Neural cell (in vitro differentiated cells): ENCODE measurements around the gene MBD2. TPM values are rescaled to one million over a fixed set of nuclear protein-coding genes. Genes with fewer than 3 reads are reported as not detected.

ENCODE experiments used
- H2AFZ ChIP-seq: fragments of 200-600, 300-800 bp; sonication (generic), shearing (Covaris generic); 2 replicates; pipeline ENCODE4 v1.6.0; 2014; ENCODE audit warnings: low read depth, mild to moderate bottlenecking, antibody characterized with exemption, low read length, moderate library complexity
- H3F3A ChIP-seq: fragments of 200-600 bp; shearing (Covaris generic); 2 replicates; pipeline ENCODE4 v1.6.1; 2016; ENCODE audit warnings: mild to moderate bottlenecking, moderate library complexity, mixed read lengths, antibody characterized with exemption, low read length; ENCODE audit not compliant: insufficient read depth, poor library complexity, severe bottlenecking
- H3K27ac ChIP-seq: fragments of 200-600, 300-800 bp; sonication (generic), shearing (Covaris generic); 2 replicates; pipeline ENCODE4 v1.5.1; 2014; ENCODE audit warnings: mild to moderate bottlenecking, low read length, moderate library complexity
- H3K27me3 ChIP-seq: fragments of 300-800, 200-600 bp; sonication (generic), shearing (Covaris generic); 2 replicates; pipeline ENCODE4 v1.6.0; 2014; ENCODE audit warnings: mild to moderate bottlenecking, low read depth, low read length, moderate library complexity; ENCODE audit not compliant: insufficient read depth
- H3K36me3 ChIP-seq: fragments of 300-800, 200-600 bp; sonication (generic), shearing (Covaris generic); 2 replicates; pipeline ENCODE4 v1.5.1; 2014; ENCODE audit warnings: mild to moderate bottlenecking, antibody characterized with exemption, low read length, moderate library complexity; ENCODE audit not compliant: insufficient read depth
- H3K4me2 ChIP-seq: fragments of 300-800, 200-600 bp; sonication (generic), shearing (Covaris generic); 2 replicates; pipeline ENCODE4 v1.6.0; 2014; ENCODE audit warnings: mild to moderate bottlenecking, low read length
- H3K4me3 ChIP-seq: fragments of 300-800, 200-600 bp; sonication (generic), shearing (Covaris generic); 2 replicates; pipeline ENCODE4 v1.5.1; 2014; ENCODE audit warnings: mild to moderate bottlenecking, low read length, moderate library complexity
- H3K79me2 ChIP-seq: fragments of 200-600 bp; shearing (Covaris generic); replicated peaks from 2 replicates; pipeline ENCODE4 v1.6.0; 2014; ENCODE audit warnings: mild to moderate bottlenecking, low read length, moderate library complexity; ENCODE audit not compliant: insufficient read depth
- H3K9ac ChIP-seq: fragments of 300-800, 200-600 bp; sonication (generic), shearing (Covaris generic); 2 replicates; pipeline ENCODE4 v1.6.1; 2016; ENCODE audit warnings: mild to moderate bottlenecking, low read length, mixed read lengths
- H3K9me2 ChIP-seq: fragments of 200-600 bp; shearing (Covaris generic); 2 replicates; pipeline ENCODE4 v1.6.1; 2016; ENCODE audit warnings: mild to moderate bottlenecking, low read length, mixed read lengths; ENCODE audit not compliant: insufficient read depth
- H3K9me3 ChIP-seq: fragments of 200-600, 300-800 bp; sonication (generic), shearing (Covaris generic); 2 replicates; pipeline ENCODE4 v1.6.1; 2016; ENCODE audit warnings: mild to moderate bottlenecking, mixed run types, low read length, moderate library complexity, mixed read lengths
- H4K20me1 ChIP-seq: fragments of 200-600 bp; shearing (Covaris generic); 2 replicates; pipeline ENCODE4 v1.6.1; 2016; ENCODE audit warnings: mild to moderate bottlenecking, mixed run types; ENCODE audit not compliant: insufficient read depth
- EP300 ChIP-seq: fragments of 450-650 bp; conservative IDR thresholded peaks from 2 replicates; pipeline ENCODE4 v1.6.1; 2014; ENCODE audit warnings: antibody characterized with exemption, mild to moderate bottlenecking, moderate library complexity; ENCODE audit not compliant: poor library complexity, severe bottlenecking
- EZH2 ChIP-seq: fragments of 200-600, 300-800 bp; shearing (Covaris generic), sonication (generic); IDR thresholded peaks from 2 replicates; pipeline ENCODE4 v1.6.1; 2014; ENCODE audit warnings: antibody characterized with exemption, low read length, borderline replicate concordance, mild to moderate bottlenecking; ENCODE audit not compliant: insufficient read depth, poor library complexity, severe bottlenecking
- POLR2AphosphoS5 ChIP-seq: IDR thresholded peaks from 2 replicates; pipeline ENCODE4 v1.6.1; 2012
- RAD21 ChIP-seq: fragments of 450-650 bp; conservative IDR thresholded peaks from 2 replicates; pipeline ENCODE4 v1.6.1; 2014; ENCODE audit warnings: antibody characterized with exemption, mild to moderate bottlenecking, moderate library complexity
- SMC3 ChIP-seq: fragments of 450-650 bp; conservative IDR thresholded peaks from 2 replicates; pipeline ENCODE4 v1.6.1; 2014; ENCODE audit warnings: antibody characterized with exemption, mild to moderate bottlenecking, moderate library complexity; ENCODE audit not compliant: poor library complexity
- TAF1 ChIP-seq: IDR thresholded peaks from 2 replicates; pipeline ENCODE4 v1.6.1; 2012; ENCODE audit warnings: low read depth
- polyA plus RNA-seq: library from polyadenylated mRNA; depleted of rRNA; stranded (reverse); fragments of >200 nt; gene quantifications from 2 replicates; pipeline ENCODE4 v1.2.3, GENCODE V29; 2014
- TF ChIP-seq, protein P1 (sequence below): IDR thresholded peaks from 2 replicates; pipeline ENCODE4 v1.6.1; 2012; ENCODE audit warnings: borderline replicate concordance
- TF ChIP-seq, protein P2 (sequence below): fragments of 450-650 bp; IDR thresholded peaks from 2 replicates; pipeline ENCODE4 v1.5.1; 2014; ENCODE audit warnings: antibody characterized with exemption, mild to moderate bottlenecking, moderate library complexity; ENCODE audit not compliant: poor library complexity, severe bottlenecking

Gene MBD2
- polyA plus RNA-seq, 1 donor from 2014 or later = 16.4 TPM

DNA sequence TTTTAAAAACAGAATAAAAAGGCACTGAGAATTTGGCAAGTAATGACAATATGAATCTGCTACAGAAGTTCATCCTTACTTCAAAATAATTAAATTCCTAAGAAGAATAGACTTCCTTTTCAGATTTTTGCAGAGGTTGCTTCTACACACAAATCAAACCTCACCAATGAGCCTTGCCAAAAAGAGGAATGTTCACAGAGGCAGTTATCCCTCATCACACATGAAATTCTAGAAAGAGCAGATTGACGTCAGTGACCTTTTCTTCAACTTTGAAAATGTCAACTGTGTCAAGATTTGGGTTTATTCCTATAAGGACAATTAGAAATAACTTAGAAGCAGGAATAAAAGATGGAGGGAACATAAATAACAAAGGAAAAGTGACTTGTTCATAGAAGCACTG lies 64.6 kb downstream of the MBD2 start:
- Histone ChIP-seq H3K9me3 (no peaks in the 10 kb centered on the region), H2AFZ (no peak overlapping the region), H3F3A (no peaks in the 10 kb centered on the region), H3K27me3 (no peaks in the 10 kb centered on the region), H3K79me2 (no peaks in the 10 kb centered on the region), H4K20me1 (no peaks in the 10 kb centered on the region), H3K4me3 (no peak overlapping the region), H3K9me2 (no peaks in the 10 kb centered on the region), H3K36me3 (peaks cover 7% of the 10 kb centered on the region), H3K9ac (no peak overlapping the region), H3K27ac (no peak overlapping the region), H3K4me2 (no peak overlapping the region)
- no peak for TF ChIP-seq TAF1
- TF ChIP-seq, protein P1, sequence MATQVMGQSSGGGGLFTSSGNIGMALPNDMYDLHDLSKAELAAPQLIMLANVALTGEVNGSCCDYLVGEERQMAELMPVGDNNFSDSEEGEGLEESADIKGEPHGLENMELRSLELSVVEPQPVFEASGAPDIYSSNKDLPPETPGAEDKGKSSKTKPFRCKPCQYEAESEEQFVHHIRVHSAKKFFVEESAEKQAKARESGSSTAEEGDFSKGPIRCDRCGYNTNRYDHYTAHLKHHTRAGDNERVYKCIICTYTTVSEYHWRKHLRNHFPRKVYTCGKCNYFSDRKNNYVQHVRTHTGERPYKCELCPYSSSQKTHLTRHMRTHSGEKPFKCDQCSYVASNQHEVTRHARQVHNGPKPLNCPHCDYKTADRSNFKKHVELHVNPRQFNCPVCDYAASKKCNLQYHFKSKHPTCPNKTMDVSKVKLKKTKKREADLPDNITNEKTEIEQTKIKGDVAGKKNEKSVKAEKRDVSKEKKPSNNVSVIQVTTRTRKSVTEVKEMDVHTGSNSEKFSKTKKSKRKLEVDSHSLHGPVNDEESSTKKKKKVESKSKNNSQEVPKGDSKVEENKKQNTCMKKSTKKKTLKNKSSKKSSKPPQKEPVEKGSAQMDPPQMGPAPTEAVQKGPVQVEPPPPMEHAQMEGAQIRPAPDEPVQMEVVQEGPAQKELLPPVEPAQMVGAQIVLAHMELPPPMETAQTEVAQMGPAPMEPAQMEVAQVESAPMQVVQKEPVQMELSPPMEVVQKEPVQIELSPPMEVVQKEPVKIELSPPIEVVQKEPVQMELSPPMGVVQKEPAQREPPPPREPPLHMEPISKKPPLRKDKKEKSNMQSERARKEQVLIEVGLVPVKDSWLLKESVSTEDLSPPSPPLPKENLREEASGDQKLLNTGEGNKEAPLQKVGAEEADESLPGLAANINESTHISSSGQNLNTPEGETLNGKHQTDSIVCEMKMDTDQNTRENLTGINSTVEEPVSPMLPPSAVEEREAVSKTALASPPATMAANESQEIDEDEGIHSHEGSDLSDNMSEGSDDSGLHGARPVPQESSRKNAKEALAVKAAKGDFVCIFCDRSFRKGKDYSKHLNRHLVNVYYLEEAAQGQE = no peak
- TF ChIP-seq EP300 = no peak
- TF ChIP-seq EZH2 = no peak
- TF ChIP-seq POLR2AphosphoS5 = no peak

DNA sequence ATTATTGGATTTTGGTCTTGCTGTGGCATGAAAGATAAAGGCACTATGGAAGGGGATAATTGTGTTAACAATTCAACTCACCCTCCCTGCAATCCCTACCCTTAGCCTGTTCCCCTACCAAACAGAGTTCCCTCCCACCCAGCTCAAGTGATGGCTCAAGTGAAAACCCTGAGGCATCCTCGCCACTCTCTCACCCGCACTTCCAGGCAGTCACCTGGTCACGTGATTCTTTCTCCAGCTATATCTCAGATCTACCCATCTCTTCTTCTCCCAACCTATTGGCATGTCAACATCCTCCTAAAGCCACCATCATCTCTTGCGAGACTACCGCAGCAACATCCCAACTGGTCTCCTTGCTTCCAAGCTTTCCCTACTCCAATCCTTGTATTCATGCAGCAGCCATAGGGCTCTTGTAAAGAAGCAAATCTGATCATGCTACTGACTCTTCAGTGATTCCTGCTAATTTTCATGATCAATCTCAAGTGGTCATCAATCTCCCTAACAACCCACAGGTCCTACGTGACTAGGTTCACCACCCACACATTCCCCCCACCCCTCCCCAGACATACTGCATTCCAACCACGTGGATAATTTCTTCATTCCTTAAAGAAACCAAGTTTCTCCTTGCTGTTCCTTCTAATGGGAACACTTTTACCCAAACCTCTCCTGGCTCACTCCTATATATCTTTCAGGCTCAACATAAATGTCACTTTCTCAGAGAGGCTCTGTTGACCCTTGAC lies 66.7 kb downstream of the MBD2 start:
- no peaks in the 10 kb centered on the region for H4K20me1 ChIP-seq
- H3K4me3 ChIP-seq = no peak overlapping the region
- no peak overlapping the region for H3K4me2 ChIP-seq
- no peaks in the 10 kb centered on the region for H3F3A ChIP-seq
- H3K36me3 ChIP-seq = peaks cover 11% of the 10 kb centered on the region
- H3K9ac ChIP-seq = no peak overlapping the region
- H3K9me2 ChIP-seq = no peaks in the 10 kb centered on the region
- H3K27ac ChIP-seq = no peak overlapping the region
- no peaks in the 10 kb centered on the region for H3K27me3 ChIP-seq
- TF ChIP-seq, protein P2, sequence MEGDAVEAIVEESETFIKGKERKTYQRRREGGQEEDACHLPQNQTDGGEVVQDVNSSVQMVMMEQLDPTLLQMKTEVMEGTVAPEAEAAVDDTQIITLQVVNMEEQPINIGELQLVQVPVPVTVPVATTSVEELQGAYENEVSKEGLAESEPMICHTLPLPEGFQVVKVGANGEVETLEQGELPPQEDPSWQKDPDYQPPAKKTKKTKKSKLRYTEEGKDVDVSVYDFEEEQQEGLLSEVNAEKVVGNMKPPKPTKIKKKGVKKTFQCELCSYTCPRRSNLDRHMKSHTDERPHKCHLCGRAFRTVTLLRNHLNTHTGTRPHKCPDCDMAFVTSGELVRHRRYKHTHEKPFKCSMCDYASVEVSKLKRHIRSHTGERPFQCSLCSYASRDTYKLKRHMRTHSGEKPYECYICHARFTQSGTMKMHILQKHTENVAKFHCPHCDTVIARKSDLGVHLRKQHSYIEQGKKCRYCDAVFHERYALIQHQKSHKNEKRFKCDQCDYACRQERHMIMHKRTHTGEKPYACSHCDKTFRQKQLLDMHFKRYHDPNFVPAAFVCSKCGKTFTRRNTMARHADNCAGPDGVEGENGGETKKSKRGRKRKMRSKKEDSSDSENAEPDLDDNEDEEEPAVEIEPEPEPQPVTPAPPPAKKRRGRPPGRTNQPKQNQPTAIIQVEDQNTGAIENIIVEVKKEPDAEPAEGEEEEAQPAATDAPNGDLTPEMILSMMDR = no peak
- TF ChIP-seq SMC3 (no peak), RAD21 (no peak), TAF1 (no peak)
- TF ChIP-seq, protein P1 = no peak
- no peaks in the 10 kb centered on the region for H3K9me3 ChIP-seq
- H3K79me2 ChIP-seq = no peaks in the 10 kb centered on the region
- no peak overlapping the region for H2AFZ ChIP-seq
